ENCODE data around the gene CTAG1A.
A peak's percentile ranks its signal among the peaks of the same experiment; 100 is the strongest.
"Not testable (repeated sequence)": the region's sequence is repeated elsewhere in the genome, so short reads cannot be mapped to it uniquely, and the experiment has no call there.

CTAG1A gene

GRCh38 chrX:154584585-154585183 lies at the start of gene CTAG1A:
Gene CTAG1A (plus strand): TSS chrX:154585133. CDS start chrX:154585207, 74 bp downstream.
- not testable (repeated sequence) for DNase-seq

GRCh38 chrX:154535892-154536291 lies 49.0 kb upstream of the CTAG1A start:
- DNase-seq: no peak

GRCh38 chrX:154539077-154539476 lies 45.9 kb upstream of the CTAG1A start:
- DNase-seq: no peak

- not testable (repeated sequence) for DNase-seq
Measured at GRCh38 chrX:154540365-154540764, 44.6 kb upstream of the CTAG1A start.

- DNase-seq: no peak
Measured at GRCh38 chrX:154540897-154541535, 43.9 kb upstream of the CTAG1A start.

- no peak for DNase-seq
Measured at GRCh38 chrX:154541589-154541895, 43.4 kb upstream of the CTAG1A start.

GRCh38 chrX:154541896-154542722 lies 42.8 kb upstream of the CTAG1A start:
- peak; percentile 19 for DNase-seq

- DNase-seq: no peak
Measured at GRCh38 chrX:154542723-154543424, 42.1 kb upstream of the CTAG1A start.

- DNase-seq: no peak
Measured at GRCh38 chrX:154545673-154546274, 39.2 kb upstream of the CTAG1A start.

- no peak for DNase-seq
Measured at GRCh38 chrX:154546354-154547244, 38.3 kb upstream of the CTAG1A start, which contains the start of gene G6PD. Gene G6PD (minus strand): TSS chrX:154546846. CDS start chrX:154546155, 691 bp downstream.

- peak; percentile 79 for DNase-seq
Measured at GRCh38 chrX:154547245-154548027, 37.5 kb upstream of the CTAG1A start, which contains the start of gene IKBKG. Gene IKBKG (plus strand): TSS chrX:154547620. CDS start chrX:154552003, 4,383 bp downstream.

GRCh38 chrX:154548028-154548316 lies 37.0 kb upstream of the CTAG1A start:
- no peak for DNase-seq

GRCh38 chrX:154549766-154550165 lies 35.2 kb upstream of the CTAG1A start:
- no peak for DNase-seq

GRCh38 chrX:154552112-154552806 lies 32.7 kb upstream of the CTAG1A start:
- DNase-seq: not testable (repeated sequence)

- not testable (repeated sequence) for DNase-seq
Measured at GRCh38 chrX:154558060-154558690, 26.8 kb upstream of the CTAG1A start.

- not testable (repeated sequence) for DNase-seq
Measured at GRCh38 chrX:154558896-154559295, 26.0 kb upstream of the CTAG1A start.

- not testable (repeated sequence) for DNase-seq
Measured at GRCh38 chrX:154560326-154560725, 24.6 kb upstream of the CTAG1A start.

GRCh38 chrX:154562295-154562694 lies 22.6 kb upstream of the CTAG1A start:
- not testable (repeated sequence) for DNase-seq

GRCh38 chrX:154570361-154570760 lies 14.6 kb upstream of the CTAG1A start:
- not testable (repeated sequence) for DNase-seq

- DNase-seq: not testable (repeated sequence)
Measured at GRCh38 chrX:154573061-154573460, 11.9 kb upstream of the CTAG1A start.
